Astrocyte of the spinal cord (primary cell): ENCODE measurements around the gene UBE2E2.

ENCODE experiments used
- DNase-seq: peaks from one replicate; pipeline ENCODE4 v3.0.0; 2011; ENCODE audit warnings: low read depth, low spot score
- H3K4me3 ChIP-seq: 2 replicates; pipeline ENCODE4 v1.5.1; 2011; ENCODE audit warnings: low read depth, mild to moderate bottlenecking, low read length, moderate library complexity
- CTCF ChIP-seq: IDR thresholded peaks from 2 replicates; pipeline ENCODE4 v1.5.1; 2012; ENCODE audit warnings: low read depth, mild to moderate bottlenecking, low read length, inconsistent platforms
- in situ Hi-C: cut with HindIII; loops from 2 replicates; pipeline ENCODE4 v1.10.0; 2017; ENCODE audit warnings: low sequenced_read_pairs

Gene UBE2E2

DNA sequence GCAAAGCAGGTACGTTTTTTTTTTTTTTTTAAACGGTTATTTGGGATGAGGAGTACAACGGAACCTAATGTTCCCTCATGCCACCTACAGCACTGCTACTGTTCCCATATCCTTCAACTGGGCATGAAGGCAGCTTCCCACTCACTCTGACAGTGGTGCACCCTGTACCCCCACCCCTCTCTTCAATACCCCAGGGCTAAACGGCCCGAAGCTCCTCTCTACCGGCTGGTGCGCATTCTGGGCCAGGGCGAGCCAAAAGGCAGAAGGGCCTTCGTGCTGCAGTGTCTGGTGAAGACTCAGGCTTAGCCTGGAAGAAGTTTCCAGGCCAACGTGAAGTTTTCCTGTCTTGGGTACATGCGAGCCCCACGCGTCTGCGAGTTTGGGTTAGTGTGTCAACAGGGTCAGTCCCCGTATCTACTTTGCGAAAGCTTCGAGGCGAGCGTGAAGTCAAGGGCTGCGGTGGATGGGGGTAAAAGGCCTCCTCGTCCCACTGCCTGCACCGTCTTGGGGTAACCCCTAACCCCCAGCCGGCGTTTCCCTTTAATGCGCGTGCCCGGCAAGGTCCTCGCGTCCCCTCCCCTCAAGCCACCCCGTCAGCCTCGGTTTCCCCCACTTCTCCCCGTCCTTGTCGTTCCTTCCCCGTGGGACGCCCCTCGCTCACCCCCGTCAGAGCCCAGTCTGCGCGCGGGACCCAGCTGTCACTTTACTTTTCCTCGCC lies 765 bp upstream of the UBE2E2 start:
- TF ChIP-seq CTCF, result no peak
- in situ Hi-C loops, result no loop called here
- DNase-seq, result peak; percentile 24
- H3K4me3 ChIP-seq, result peak overlapping the region; percentile 89

DNA sequence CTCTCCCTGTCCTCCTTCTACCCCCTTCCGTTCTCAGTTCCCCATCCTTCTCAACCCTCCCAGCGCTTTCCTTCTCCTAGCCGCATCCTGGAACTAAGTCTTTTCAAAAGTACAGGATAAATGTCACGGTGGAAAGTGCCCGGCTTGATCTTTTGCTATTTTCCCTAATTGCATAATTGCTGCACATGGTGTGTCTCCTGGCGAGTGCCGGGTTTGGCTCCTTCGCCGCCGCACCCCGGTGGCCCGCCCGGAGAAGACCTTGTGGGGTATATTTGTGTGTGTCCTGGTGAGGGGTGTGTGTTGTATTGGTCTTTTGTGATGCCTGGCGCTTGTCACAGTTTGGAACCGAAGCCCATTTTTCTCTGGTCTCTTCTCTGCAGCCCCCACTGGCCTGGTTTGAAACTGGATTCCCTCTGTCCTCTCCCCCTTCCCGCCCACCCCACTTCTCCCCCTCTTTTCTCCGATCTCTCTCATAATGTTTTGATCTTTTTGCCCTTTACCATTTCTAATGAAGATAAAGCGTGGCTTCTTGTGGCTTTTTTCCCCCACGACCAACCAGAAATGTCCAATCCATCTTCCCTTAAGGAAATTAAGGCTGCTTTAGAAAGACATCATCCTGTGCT lies 692 bp downstream of the UBE2E2 start:
- in situ Hi-C loops, result no loop called here
- DNase-seq, result peak; percentile 15
- H3K4me3 ChIP-seq, result peak overlapping the region; percentile 89
- TF ChIP-seq CTCF, result no peak

- DNase-seq, result no peak
- in situ Hi-C loops, result no loop called here
- no peak for TF ChIP-seq CTCF
- no peak overlapping the region for H3K4me3 ChIP-seq
Observed at GRCh38 chr3:23206366-23206765, 3.2 kb downstream of the UBE2E2 start.

- TF ChIP-seq CTCF, result no peak
- no peak for DNase-seq
- H3K4me3 ChIP-seq, result no peak overlapping the region
- in situ Hi-C loops, result no loop called here
Observed at GRCh38 chr3:23209103-23209502, 6.0 kb downstream of the UBE2E2 start.

- in situ Hi-C loops, result no loop called here
- no peak overlapping the region for H3K4me3 ChIP-seq
- no peak for TF ChIP-seq CTCF
- no peak for DNase-seq
Observed at GRCh38 chr3:23209747-23210487, 6.8 kb downstream of the UBE2E2 start.

DNA sequence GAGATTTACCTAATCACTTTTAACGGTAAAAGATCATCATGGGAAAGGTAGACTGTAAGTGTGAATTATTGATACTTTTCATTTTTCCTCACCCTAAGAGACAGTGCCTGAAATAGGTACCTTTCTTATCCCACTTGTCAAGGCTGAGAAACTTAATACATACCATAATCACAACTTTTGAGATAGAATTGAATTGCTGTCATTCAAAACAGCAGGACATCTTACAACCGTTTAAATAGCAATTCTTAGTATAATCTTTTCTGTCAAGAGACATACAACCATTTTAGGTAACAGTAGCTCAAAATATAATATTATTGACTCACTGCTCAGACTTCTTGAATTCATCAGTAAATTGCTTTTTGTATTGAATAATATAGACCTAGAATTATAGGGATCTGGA lies 10.7 kb downstream of the UBE2E2 start:
- TF ChIP-seq CTCF, result no peak
- in situ Hi-C loops, result no loop called here
- H3K4me3 ChIP-seq, result no peak overlapping the region
- no peak for DNase-seq
